Head of caudate nucleus (tissue), 42 donors: Measurements from ENCODE around the gene C1orf53.
"Not testable (repeated sequence)": the region's sequence is repeated elsewhere in the genome, so short reads cannot be mapped to it uniquely, and the experiment has no call there.

Source experiments
- DNase-seq, 42 donors: peaks; one replicate each; pipeline versions ENCODE4 v3.0.0 to v3.0.0-alpha.2; 2020 to 2021; ENCODE audit warnings: mixed read lengths in 7 of 42
- intact Hi-C: fragments of 100-400 bp; cut with DNase I; formaldehyde crosslinking; loops from one replicate; pipeline ENCODE4 v1.15.0; 2022

The C1orf53 gene

GRCh38 chr1:197902454-197903195, at the start of gene C1orf53:
C1orf53 (plus strand) TSS chr1:197902630; CDS start chr1:197902650, 20 bp downstream.
- intact Hi-C loops, result no loop called here
- DNase-seq, result peak; percentile 69 to 96 (median 91)

GRCh38 chr1:197855751-197856150, 46.7 kb upstream of the C1orf53 start:
- DNase-seq, intact Hi-C loops: not testable (repeated sequence)

DNA sequence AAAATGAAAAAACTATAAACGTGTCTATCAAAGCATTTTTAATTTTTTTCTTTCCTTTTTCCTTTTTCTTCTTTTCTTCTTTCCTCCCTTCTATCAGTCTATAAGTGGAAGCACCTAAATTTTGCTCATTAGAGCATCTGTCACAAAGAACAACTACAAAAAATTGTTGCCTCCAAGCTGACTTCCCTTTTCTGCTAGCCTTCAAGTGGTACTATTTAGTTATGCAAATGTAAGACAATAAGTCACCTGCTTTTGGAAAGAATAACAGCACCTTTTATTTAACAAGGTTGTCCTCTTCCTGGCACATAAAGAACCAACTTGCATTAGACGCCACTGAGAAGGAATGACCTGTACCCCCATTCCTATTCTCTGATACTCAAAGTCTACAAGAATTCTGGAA, 45.0 kb upstream of the C1orf53 start:
- DNase-seq, result no peak
- intact Hi-C loops, result no loop called here

DNA sequence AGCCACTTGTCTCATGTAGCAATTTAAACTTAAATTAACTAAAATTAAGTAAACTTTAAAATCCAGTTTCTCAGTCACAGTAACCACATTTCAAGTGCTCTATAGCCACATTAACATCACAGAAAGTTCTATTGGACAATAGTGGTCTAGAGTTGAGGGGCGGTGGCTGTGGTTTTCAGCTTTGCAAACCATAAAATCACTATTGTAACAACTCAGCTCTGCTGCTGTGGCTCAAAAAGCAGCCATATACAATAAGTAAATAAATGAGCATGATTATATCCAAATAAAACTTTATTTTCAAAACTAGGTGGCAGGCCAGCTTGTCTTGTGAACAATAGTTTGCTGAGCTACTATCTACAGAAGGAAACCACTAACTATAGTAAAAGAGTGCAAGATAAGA, 43.4 kb upstream of the C1orf53 start:
- DNase-seq, result no peak
- intact Hi-C loops, result no loop called here

GRCh38 chr1:197862221-197862620, 40.2 kb upstream of the C1orf53 start:
- intact Hi-C loops, result no loop called here
- no peak for DNase-seq

GRCh38 chr1:197862671-197863070, 39.8 kb upstream of the C1orf53 start:
- intact Hi-C loops, result no loop called here
- DNase-seq, result no peak

GRCh38 chr1:197865809-197866208, 36.6 kb upstream of the C1orf53 start:
- intact Hi-C loops, result no loop called here
- no peak for DNase-seq

DNA sequence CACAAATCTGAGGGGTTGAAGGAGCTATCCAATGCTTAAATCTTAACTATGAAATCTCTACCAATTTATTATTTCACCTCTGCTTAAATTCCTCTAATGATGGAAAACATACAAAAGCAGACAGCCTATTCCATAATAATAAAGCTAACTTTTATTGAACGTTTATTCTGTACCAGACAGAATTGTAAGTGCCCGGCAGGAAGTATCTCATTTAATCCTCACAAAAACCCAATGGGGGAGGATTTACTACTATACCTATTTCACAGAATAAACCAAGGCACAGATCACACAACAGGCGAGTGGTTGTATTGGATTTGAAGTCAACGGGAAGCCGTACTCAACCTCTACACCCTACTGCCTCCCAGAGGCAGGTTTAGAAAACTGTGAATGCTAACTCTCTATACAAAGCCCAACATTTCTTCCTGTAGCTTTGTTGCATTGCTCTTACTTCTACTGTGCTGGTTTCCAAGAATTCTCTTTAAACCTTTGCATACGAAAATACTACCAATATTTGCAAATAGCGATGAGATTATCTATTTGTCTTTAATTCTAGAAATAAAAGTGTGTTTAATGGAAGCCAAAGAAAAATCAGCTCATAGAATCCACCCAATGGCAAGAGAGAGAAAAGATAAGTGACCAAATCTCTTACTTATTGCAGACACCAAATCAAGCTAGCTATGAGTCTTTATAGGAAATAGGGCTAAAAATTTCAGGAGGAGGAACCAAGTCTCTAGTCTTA, 33.5 kb upstream of the C1orf53 start:
- intact Hi-C loops, result no loop called here
- peak in 6 of 42 donors; percentile 6 to 24 (median 9) for DNase-seq

- intact Hi-C loops, result no loop called here
Observed at GRCh38 chr1:197869490-197870077, 32.8 kb upstream of the C1orf53 start.

DNA sequence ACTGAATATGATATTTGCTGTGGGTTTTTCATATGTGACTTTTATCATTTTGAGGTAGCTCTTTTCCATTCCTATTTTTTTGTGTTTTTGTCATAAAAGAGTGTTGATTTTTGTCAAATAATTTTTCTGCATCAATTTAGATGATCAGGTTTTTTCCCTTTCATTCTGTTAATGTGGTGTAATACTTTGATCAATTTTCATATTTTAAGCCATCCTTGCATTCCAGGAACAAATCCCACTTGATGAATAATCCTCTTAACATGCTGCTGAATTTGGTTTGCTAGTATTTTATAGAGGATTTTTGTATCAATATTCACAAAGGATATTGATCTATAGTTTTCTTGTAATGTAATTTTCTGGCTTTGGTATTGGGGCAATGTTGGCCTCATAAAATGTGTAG, 25.5 kb upstream of the C1orf53 start:
- intact Hi-C loops, result no loop called here
- no peak for DNase-seq

More at GRCh38 chr1:197869490-197870077, 32.8 kb upstream of the C1orf53 start:
- no peak for DNase-seq

GRCh38 chr1:197880385-197880784, 22.0 kb upstream of the C1orf53 start:
- intact Hi-C loops, DNase-seq: not testable (repeated sequence)

- DNase-seq, intact Hi-C loops: not testable (repeated sequence)
Observed at GRCh38 chr1:197882241-197882640, 20.2 kb upstream of the C1orf53 start.

GRCh38 chr1:197884173-197884572, 18.3 kb upstream of the C1orf53 start:
- intact Hi-C loops, result no loop called here
- no peak for DNase-seq

GRCh38 chr1:197890936-197891335, 11.5 kb upstream of the C1orf53 start:
- intact Hi-C loops, result no loop called here
- peak in 1 of 42 donors; percentile 49 for DNase-seq

- DNase-seq, result no peak
- intact Hi-C loops, result no loop called here
Observed at GRCh38 chr1:197892684-197893083, 9.7 kb upstream of the C1orf53 start.

DNA sequence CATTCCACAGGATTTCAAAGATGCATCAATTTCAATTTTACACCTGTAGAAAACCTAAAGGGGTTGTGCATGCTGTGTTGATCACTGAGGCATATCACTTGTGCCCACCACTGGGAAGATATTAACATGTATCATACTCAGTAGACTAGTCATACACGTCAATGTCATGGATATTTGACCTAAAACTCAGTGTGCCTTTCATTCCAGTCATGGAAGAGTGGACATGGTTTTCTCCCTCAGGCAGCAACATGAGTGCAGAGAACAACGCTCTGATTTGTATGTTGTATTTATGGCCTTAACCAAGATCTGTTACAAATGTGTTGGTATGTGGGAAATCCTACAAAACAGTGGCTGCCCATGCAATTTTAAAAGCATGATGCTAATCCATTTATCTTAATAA, 6.1 kb upstream of the C1orf53 start:
- intact Hi-C loops, result no loop called here
- no peak for DNase-seq

DNA sequence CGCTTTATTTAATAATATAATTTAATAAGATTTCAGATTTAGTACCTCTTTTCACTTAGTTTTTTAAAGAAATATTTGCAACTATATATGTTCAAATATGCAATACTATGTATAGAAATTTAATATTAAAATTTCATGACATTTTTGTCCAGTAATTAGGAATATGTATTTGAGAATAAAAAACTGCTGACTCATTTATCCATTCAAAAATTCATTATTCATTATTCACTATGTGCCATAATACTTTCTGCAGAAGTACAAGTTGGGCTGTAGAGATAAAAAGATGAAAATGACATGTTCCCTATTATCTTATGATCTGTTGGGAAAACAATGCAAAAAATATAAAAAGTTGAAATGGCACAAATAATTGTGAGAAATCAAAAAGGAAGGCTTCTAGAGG, 3.4 kb upstream of the C1orf53 start:
- no peak for DNase-seq
- intact Hi-C loops, result no loop called here

DNA sequence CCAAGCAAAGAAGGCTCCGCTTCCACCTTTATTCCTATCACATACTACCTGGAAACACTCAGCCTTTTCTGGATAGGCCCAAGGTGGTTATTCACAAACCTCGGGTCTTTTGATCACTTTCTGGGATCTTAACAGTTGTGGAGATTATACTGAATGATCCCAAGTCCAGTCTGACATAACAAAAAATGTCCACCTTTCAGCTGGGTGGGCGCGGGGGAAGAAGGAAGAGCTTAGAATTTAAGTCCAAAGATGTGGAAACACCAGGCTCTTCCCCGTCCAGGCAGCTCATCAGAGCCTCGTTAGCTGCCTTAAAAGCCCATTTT, 338 bp upstream of the C1orf53 start:
- intact Hi-C loops, result no loop called here

GRCh38 chr1:197903196-197903514, 725 bp downstream of the C1orf53 start:
- no peak for DNase-seq
- intact Hi-C loops, result no loop called here

More for the DNA sequence above, 338 bp upstream of the C1orf53 start:
- DNase-seq, result peak in 1 of 42 donors; percentile 23

DNA sequence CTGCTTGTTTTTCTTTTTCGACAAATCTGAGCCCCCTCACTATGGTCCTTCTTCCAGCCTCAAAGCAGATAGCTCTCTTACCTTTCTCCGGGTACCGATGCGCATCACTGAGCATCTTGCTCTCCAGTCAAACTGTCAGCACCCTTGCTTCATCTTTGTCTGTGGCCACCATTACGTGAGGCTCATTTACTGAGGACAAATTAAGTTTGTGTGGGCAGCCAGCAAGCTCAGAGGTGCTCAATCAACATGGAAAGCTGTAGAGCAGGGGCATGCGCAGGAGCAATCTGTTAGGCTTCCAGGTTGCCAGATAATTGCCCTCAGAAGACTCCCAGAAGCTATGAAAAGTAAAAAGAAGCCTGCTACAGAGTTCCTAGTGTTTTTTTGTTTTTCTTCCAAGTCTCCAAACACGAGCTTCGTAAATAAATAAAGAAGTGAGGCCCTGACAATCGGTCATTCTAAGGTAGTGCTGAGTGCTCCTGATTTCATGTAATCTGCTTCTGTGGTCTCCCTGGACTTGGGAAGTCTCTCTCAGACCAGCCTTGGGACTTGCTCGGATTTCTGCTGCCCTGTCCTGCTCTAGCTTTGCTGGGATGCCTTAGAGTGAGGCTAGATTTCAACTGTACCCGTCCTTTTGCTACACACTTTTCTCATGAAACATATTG, 1.8 kb downstream of the C1orf53 start:
- intact Hi-C loops, result no loop called here
- DNase-seq, result no peak
